HG02970 (cell line): ENCODE results near the gene SYNDIG1.

Experiments
- ATAC-seq: cut with Tn5 transposase; IDR thresholded peaks from one replicate; pipeline ENCODE4 v1.9.1; 2021; ENCODE audit warnings: mild to moderate bottlenecking, moderate library complexity, moderate number of reproducible peaks; ENCODE audit not compliant: unreplicated experiment, low FRiP score

Gene SYNDIG1

DNA sequence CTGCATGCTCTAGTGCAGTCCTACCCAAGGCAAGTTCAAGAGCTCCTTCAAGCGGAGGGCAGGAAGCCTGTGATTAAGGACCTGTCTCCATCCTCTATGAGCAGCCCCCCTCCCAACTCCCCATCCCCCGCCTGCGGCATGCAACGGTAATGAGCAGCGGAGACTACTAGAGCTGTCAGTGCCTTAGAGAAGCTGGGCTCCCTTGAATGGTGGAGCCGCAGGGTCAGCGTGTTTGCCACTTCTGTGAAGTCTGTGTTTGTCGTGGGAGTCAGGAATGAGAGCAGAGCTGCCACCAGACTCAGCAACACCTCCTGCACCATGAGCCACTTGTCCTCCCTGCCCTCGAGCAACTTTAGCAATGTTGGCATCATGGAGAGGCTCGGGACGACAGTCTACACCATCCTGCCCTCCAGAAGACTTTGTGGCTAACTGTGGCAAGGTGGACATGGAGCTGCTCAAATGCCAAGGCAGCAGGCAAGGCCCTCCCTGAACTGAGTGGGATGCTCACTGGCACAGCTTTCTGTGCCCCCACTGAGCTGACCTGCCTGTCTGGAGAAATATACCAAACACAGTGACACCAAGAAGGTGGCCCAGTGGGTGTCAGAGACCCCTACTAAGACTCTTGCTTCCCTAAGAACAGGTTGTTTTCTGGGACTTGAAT lies 23.8 kb upstream of the SYNDIG1 start:
- ATAC-seq = no peak

DNA sequence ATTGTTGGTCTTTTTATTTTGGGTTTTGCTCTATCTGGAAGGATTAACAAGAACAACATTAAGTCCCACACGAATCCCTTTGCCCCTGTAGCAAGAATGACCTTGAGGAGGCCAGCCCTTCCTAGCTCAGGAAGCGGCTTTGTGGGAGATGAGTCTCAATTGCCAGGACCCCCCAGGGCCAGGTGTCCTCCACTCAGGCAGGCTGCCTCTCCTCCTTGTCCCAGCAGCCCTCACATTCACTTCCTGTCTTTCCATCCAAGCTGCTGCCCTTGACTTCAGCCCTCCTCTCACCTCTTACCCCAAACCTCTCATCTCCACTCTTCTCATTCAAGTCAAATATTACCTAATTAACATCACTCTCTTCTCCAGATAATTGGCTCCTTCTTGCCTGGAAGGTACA lies 22.6 kb upstream of the SYNDIG1 start:
- no peak for ATAC-seq

DNA sequence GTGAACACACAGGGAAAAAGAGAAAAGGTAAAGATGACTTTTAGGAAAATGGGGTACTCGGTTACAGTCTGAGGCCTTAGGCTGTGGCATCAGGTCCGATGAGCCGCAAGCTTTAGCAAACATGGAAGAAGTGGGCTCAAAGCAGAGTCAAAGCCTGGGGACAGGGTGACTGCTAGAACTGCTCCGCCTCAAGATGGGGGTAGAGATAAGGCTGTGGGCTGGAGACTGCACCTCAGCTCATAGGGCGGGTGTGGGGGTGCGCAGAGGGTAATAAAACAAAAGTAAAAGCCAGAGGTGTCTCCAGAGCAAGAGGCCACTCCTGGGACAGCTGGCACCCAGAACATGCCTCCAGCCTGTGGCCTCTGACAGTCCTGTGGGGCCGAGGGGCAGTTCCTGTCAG lies 21.3 kb upstream of the SYNDIG1 start:
- no peak for ATAC-seq

DNA sequence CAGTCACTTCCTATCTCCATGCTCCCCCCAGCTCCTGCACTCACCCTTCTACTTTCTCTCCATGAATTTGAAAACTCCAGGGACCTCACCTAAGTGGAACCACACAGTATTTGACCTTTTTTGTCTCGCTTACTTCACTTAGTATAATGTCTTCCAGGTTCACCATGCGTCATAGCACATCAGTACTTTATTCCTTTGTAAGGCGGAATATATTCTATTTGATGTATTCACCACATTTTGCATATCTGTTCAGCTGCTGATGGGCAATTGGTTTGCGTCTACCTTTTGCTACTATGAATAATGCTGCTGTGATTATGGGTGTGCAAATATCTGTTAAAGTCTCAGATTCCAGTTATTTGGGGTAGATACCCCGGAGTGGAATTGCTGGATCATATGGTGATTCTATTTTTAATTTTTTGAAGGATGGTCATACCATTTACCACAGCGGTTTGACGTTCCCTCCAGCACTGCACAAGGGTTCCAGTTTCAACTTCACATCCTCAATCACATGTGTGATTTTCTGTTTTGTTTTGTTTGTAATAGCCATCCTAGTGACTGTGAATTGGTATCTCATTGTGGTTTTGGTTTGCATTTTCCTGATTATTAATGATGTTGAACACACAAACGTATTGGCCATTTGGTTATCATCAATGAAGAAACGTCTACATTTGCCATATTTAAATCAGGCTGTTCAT lies 20.3 kb upstream of the SYNDIG1 start:
- ATAC-seq = no peak

DNA sequence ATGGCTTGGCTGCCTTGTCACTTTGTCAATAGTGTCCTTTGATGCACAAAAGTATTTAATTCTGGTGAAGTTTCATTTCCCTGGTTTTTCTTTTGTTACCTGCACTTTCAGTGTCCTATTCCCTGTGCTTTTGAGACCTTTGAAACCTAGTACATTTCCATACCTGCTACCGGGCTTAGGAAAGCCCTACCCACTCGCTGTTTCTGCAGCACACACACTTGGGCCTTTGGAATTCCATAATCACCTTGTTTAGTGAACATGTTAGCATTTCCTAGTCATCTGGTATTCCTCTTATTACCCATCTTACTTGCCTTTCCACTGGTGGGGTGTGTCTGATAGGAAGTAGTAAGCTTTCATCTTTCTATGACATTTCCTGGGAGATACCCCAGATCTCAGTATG lies 19.3 kb upstream of the SYNDIG1 start:
- no peak for ATAC-seq

DNA sequence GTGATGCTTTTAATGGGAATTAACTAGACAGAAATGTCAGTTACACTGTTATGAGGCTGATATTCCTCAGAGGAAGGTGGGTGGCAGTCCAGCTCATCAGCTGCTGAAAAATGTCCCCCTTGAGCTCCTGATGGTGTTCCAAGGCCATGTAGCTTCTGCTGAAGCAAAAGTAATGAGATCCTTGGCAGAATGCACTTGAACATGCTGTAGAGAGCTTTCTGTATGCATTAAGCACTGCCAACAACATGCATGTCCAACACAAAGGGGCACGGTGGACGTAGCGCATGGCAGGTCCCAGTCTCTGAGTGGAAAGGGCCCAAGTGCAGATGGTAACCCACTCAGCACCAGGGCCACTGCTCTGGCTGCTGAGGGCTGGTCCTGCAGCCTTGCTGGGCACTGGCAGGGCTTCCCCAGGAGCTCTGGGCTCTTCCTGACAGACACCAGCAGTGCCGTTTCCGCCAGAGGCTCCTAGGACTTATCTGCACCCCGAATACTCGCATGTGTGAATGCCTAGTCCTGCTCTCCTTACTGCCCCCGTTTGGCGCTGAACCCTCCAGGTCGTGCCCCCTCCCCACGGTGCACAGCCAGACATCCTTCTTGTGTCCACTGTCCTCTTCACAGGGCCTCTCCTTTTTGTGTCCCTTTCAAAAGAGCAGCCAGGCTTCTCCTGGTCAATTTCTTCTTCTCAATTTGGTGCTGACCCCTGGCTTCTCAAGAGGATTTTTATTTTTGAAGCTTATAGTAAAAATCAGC lies 18.6 kb upstream of the SYNDIG1 start:
- ATAC-seq = no peak

DNA sequence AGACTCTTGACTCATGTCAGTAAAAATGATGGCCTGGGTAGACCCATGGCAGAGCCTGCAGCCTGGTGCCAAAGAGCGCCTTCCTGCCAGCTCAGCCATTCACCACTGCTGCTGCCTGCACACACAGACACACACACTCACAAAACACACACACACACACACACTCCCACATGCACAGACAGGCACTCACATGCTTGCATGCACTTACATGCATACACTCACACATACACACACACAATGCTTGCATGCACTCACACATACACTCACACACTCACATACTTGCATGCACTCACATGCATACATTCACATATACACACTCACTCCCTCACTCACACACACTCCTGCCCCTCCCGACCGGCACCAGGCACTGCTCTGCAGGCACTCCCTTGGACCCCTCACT lies 18.0 kb upstream of the SYNDIG1 start:
- no peak for ATAC-seq

DNA sequence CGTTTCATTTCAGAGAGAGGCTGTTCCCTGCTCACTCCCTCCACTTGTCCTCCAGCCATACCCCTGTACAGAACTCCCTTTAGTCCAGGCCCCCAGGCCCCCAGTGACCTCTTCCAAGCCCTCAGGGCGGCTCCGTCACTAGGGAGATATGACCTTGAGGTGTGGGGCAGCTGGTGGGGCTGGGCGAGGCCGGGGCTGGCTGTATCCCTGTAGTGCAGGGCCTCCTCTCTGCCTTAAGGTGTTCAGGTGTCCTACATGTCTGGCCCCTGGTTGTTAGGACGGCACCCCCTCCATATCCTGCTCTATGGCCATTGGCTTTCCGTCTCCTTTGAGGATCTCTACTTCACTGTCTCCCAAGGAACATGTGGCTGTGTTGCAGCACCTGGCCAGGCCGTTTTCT lies 17.4 kb upstream of the SYNDIG1 start:
- ATAC-seq = no peak

DNA sequence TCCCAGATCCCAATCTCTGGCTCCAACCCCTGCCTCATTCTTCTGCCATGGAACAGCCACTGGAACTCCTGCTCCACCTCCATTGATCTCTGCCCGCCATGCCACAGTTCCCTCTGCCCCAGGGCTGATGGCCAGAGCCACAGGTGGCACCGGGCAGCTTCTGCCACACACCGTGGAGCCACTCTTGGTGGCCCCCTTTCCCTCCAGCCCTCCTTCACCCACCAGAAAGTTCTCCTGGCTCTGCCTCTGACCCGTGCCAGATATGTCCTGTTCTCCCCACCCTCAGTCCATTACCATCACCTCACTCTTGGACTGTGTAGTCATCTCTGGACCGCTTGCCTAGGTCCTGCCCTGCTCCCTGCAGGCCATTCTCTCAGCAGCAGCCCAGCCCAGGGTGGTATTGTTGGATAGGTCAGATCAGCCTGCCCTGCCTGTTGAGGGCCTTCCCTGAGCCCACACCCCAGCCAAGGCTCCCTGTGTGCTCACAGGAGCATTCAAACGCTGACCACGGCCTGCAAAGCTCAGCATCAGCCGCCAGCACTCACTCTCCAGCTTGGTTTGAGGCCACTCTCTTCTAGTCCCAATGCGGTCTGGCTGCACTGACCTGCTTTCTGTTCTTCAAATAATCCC lies 16.8 kb upstream of the SYNDIG1 start:
- ATAC-seq = no peak

DNA sequence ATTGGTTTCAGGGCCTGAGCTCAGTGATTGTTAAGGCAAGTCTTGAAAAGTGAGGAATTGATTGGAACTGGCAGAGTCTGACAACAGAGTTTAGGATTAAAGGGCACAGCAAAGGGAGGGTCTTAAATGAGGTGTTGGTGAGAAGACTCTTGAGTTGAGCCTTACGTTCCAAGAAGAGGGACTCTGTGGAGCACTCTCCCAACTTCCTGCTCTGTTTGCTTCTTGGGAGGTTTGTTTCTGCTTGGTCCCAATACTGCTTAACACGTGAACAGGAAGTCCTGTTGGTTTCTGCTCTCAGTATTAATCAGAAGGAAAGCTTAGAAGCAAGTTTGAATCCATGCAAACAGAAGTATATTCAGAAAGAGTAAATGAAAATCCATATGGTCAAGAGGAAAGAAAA lies 15.6 kb upstream of the SYNDIG1 start:
- no peak for ATAC-seq

DNA sequence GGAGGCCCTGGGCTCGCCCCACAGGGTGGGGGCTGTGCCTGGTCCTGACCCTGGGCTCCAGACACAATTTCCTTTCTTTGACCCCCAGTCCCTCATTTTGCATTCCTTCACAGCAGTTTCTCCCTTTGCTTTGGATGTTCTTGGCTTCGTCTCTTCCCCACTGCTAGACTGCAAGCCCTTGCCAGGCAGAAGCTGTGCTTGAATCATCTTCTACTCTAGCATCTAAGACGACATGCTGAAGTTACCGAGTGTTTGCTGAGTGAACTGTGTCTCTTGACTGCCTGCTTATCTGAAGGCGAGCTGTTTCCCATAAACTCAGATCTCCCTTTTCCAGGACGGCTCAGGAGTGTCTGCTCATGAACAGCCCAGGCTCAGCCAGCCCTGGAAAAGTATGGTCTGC lies 14.3 kb upstream of the SYNDIG1 start:
- ATAC-seq = no peak

DNA sequence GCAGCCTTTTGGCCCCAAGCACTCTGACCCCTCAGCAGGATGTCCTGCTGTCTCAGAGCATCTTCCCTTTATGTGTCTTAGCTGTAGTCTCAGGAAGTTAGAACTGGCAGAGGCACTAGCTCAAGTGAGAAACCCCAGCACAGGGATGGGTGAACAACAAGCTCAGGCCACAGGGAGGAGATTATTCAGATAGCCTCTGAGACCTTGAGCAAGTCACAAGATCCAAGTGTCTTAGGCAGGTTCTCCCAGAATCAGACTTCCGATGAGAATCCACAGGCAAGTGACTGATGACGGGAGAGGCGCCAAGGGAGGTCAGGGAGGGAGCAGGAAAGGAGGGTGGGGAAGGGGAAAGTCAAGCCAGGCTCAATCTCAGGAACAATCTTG lies 13.0 kb upstream of the SYNDIG1 start:
- no peak for ATAC-seq

DNA sequence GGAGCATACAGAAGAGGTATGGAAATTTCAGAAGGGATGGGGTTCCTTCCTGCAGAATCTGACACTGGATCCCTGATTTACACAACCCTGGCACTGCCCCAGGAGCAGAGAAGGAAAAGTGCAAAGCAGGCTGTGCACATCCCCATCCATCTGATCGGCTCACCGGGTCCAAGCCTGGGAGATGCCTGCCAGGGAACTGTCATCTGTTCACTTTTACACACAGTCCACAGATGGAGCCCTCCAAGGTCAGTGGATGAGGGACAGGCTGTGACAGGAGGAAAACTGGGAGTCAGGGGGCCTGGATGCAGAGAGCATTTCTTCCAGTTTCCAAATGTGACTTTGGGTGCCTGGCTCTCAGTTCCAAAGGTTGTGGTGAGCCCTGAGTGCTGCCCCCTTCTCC lies 11.0 kb upstream of the SYNDIG1 start:
- ATAC-seq = no peak

DNA sequence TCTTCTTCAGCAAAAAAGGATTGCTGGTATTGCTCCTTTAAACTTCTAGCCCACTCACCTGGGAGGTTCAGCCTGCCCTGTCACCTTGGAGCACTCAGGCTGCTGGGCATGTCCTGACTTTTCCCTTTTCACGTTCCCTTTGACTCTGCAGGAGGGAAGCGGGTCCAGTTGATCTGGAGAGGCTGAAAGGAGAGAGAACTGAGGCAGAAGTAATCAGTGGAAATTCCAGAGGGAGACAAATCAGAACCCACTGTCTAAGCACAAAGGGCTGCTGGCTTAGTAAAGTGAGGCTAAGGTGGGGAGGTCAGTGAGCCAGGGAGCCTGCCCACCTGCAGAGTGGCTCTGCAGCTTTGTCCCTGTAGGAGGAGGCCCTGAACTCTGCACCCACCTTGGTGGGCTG lies 9.7 kb upstream of the SYNDIG1 start:
- ATAC-seq = no peak

DNA sequence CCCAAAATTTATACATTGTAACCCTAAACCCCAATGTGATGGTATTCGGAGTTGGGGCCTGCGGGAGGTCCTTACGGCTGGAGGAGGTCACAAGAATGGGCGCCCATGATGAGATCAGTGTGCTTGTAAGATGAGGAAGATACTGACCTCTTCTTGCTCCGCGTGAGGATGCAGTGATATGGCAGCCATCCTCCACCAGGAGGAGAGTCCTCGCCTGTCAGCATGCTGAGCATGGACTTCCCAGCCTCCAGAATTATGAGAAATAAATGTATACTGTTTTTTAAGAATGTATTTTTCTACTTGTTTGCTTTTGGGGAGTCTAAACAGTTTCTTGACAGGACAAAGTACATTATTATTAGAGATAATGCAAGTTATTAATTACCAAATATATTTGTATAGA lies 8.7 kb upstream of the SYNDIG1 start:
- ATAC-seq = no peak

DNA sequence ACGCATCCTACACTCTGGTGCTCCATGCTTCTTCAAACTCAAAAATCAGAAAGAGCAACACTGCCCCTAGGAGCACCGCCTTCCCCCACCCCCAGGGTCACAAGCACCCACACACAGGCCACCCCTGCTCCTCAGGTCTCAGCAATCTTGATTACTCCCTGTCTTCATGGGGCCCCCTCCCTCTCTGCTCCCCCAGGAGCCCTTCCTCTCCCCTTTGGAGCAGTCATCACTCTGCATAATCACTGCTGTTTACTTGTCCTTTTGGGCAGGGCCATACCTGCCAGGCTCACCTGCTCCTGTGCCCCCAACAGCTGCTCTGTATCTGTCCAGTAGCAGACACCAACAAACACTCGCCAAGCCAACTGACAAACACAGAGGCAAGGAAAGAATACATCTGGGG lies 7.6 kb upstream of the SYNDIG1 start:
- ATAC-seq = no peak

DNA sequence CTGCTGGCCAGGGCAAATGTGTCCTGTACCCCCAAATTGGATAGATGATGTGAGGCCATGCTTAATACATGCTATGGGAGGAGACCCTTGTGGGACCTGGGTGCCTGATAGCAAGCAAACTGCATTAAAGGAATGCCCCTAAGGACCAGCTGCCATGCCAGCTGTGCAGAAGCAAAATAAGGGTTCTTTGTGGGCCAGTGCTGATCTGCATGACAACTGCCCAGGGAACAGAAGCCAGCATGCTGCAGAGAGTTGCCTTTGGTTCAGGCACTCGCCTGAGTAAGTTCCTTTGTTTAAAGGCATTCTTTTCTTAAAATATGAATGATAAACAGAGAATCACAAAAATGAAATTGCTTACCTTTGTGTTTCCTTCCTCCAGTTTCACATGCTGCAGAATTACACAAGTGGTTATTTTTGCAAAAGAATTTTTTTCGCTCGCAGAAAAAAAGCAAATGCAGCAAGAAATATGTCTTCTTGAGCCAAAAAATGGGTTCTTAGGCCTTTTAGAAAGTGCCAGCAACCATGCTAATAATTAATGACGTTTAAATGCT lies 6.9 kb upstream of the SYNDIG1 start:
- ATAC-seq = no peak

DNA sequence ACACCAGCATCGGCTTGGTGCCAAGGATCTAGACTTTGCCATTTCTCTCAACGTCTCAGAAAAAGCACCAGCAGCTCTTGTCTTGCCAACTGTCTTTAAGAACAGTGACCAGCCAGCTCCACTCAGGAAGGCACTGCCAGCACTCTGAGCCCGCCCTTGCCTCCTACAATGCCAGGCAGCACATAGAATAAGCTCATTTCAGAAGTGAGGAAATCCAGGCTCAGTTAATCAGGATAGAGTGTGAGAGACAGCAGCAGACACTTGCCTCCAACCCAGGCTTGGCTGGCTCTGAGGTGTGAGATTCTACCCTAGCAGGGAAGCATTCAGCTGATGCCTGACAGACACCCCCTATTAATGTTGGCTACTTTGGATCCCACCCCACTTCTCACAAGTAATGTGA lies 4.3 kb upstream of the SYNDIG1 start:
- ATAC-seq = no peak

DNA sequence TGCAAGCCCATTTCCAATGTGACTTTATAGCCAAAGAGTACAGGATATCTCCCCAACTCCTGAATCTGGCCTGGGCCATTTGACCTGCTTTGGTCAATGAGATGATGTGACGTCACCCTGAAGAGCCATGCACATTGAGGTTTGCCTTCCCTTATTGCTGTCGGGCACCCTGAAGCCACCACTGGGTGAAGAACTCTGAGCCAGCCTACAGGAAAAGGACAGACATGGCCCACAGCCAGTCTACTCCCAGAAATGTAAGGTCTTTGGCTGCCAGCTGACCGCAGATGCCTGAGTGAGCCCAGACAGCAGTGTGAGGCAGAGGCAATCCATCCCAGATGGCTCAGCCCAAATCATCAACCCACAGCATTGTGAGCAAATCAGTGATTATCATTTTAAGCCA lies 3.7 kb upstream of the SYNDIG1 start:
- ATAC-seq = no peak

DNA sequence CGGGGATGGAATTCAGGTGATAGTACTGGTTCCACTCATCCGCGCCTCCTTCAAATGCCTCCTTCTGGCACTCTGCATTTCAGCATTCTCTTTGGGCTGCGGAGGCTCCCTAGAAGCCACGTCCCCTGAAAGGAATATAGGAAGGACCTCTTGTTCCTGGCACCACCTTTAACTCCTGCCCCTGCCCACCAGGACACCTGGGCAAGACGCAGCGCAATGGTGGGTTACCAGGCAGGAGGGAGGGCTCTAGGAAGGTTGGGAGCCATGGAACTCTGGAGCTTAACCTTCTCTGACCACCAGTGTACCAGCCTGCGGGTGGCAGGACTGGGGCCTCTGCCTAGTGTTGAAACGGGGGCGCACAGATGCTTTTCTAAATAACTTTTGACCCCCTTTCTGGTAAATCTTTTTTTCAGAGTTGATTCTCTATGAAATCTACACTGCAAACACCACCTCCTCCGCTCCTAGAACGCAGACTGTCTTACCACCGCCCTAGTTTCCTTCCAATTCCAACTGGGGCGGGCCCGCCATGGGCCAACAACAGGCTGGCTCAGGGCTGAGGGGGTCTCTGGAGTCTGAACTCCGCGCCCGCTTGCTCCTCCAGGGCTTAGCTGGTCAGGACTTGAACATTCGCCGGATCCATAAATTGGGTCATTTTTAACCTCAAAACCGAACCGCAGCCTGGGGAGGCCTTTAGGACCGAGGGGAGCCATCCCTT lies 871 bp upstream of the SYNDIG1 start:
- no peak for ATAC-seq
